ENCODE data around the gene RPTN. TPM values are rescaled to one million over a fixed set of nuclear protein-coding genes. Genes with fewer than 3 reads are reported as not detected.

Gene RPTN
- total and polyA plus RNA-seq, 9 donors = not detected

DNA sequence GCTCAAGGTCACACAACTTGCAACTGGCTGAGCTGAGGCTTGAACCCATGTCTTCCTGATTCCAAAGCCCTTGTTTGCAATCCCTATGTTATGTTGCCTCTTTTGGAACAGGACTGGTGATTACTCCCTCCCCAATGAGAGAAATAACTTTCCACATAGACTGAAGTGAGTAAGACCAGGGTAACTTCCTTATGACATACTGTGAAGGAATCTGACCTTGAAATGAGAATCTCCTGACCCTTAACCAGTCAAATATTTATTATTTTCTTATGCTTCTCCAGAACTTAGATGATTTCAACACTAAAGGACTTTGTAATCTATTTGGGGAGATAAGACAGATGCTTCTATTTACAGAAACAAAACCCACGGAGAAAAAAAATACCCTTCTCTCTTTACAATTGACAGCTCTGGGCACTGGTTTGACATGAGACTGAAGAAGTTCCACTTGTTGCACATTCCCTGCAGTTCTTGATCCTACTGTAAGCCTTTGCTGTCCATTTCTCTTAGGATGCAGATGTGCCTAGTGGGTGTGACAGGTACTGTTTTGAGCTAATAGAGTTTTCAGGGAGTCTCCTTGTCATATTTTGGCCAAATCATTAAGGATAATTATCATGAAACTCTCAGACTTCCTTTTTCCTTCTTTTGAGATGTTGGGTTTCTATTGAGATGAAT, 3.9 kb upstream of the RPTN start:
- Histone ChIP-seq H3K9me3 (no peaks in the 10 kb centered on the region), H3K4me1 (ENCODE audit: insufficient read depth) (peaks cover 1% of the 10 kb centered on the region), H3K27ac (no peak overlapping the region), H3K36me3 (no peaks in the 10 kb centered on the region), H3K27me3 (no peaks in the 10 kb centered on the region), H3K4me3 (no peak overlapping the region)
- intact Hi-C loops (cut with DNase I) = no loop called here
- DNase-seq = no peak
- 0 to 2% (median 2%) methylated on average over 1 of the region's 1 CpG for WGBS, 3 donors
- TF ChIP-seq, protein P1, sequence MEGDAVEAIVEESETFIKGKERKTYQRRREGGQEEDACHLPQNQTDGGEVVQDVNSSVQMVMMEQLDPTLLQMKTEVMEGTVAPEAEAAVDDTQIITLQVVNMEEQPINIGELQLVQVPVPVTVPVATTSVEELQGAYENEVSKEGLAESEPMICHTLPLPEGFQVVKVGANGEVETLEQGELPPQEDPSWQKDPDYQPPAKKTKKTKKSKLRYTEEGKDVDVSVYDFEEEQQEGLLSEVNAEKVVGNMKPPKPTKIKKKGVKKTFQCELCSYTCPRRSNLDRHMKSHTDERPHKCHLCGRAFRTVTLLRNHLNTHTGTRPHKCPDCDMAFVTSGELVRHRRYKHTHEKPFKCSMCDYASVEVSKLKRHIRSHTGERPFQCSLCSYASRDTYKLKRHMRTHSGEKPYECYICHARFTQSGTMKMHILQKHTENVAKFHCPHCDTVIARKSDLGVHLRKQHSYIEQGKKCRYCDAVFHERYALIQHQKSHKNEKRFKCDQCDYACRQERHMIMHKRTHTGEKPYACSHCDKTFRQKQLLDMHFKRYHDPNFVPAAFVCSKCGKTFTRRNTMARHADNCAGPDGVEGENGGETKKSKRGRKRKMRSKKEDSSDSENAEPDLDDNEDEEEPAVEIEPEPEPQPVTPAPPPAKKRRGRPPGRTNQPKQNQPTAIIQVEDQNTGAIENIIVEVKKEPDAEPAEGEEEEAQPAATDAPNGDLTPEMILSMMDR (IDR thresholded peaks at IDR 0.05) = no peak
- no peak for TF ChIP-seq EP300 (IDR thresholded peaks at IDR 0.05)
- no peak for TF ChIP-seq POLR2A (IDR thresholded peaks at IDR 0.05)

DNA sequence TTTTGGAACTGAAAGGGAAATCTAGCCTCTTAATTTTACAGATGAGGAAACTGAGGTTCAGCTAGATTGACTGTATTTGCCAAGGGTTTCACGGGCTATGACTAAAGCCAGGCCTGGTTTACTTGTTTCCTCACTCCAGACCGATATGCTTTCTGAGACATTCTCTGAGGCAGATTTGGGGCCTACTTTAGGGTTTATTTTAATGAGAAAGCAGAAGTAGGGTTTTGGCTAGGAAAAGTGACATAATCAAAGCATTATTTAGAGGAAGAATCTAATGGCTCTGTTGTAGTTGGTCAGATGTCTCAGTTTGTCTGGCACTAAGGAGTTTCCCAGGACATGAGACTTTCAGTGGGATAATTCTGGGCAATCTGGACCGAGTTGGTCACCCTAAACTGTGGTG, 1.5 kb upstream of the RPTN start:
- Histone ChIP-seq H3K27me3 (no peaks in the 10 kb centered on the region), H3K36me3 (no peaks in the 10 kb centered on the region), H3K27ac (no peak overlapping the region), H3K9me3 (no peaks in the 10 kb centered on the region), H3K4me1 (ENCODE audit: insufficient read depth) (peaks cover 1% of the 10 kb centered on the region), H3K4me3 (no peak overlapping the region)
- TF ChIP-seq, protein P1 (IDR thresholded peaks at IDR 0.05) = no peak
- no peak for TF ChIP-seq POLR2A (IDR thresholded peaks at IDR 0.05)
- TF ChIP-seq EP300 (IDR thresholded peaks at IDR 0.05) = no peak
- no peak for DNase-seq
- intact Hi-C loops (cut with DNase I) = no loop called here
- WGBS, 3 donors = 70 to 88% (median 82%) methylated on average over 3 of the region's 3 CpGs

DNA sequence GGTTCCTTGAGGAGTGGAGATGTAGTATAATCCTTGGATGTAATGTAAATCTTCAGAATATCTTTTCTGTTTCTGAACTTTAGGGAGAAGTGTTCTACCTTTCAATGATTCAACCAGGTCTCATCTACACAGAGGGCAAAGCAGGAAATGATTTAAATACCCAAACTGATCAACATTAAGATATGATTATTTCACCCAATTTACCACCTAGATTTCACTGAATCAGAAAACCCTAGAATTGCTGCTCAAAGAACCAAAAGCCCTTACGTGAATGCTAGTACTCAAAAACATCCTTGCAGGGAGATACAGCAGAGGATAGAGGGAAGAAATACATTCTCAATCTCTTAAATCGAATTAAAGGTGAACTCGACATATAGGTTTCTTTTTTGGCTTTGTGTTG, 5.0 kb downstream of the RPTN start:
- H3K27ac ChIP-seq = no peak overlapping the region
- 73 to 87% (median 79%) methylated on average over 3 of the region's 3 CpGs for WGBS, 3 donors
- no peaks in the 10 kb centered on the region for H3K4me1 ChIP-seq (ENCODE audit: insufficient read depth)
- intact Hi-C loops (cut with DNase I) = no loop called here
- TF ChIP-seq POLR2A (IDR thresholded peaks at IDR 0.05) (no peak), EP300 (IDR thresholded peaks at IDR 0.05) (no peak)
- TF ChIP-seq, protein P1 (IDR thresholded peaks at IDR 0.05) = no peak
- no peaks in the 10 kb centered on the region for H3K9me3 ChIP-seq
- DNase-seq = no peak
- no peaks in the 10 kb centered on the region for H3K27me3 ChIP-seq
- no peaks in the 10 kb centered on the region for H3K36me3 ChIP-seq
- no peak overlapping the region for H3K4me3 ChIP-seq

DNA sequence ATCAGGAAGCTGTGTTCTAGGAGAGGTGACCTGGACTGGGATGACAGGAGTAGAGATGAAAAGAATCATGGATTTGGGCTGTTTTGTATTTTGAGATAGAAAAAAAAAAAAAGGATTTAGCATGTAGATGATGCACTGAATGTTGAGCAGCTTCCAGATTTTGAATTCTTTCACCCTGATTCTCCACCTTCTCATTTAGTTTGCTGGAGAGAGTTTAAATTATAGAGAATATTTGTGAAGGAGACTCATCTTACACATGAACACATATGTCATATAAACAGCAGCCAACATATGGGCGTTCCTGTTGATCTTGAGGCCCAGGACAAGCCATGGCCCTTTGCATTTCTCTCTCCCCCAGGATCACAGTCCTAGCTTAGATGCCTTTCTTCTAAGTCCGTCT, 7.4 kb downstream of the RPTN start:
- Histone ChIP-seq H3K36me3 (no peaks in the 10 kb centered on the region), H3K9me3 (peaks cover 0 to 5% of the 10 kb centered on the region in 2 donors), H3K27me3 (no peaks in the 10 kb centered on the region), H3K27ac (no peak overlapping the region), H3K4me3 (no peak overlapping the region), H3K4me1 (ENCODE audit: insufficient read depth) (no peaks in the 10 kb centered on the region)
- intact Hi-C loops (cut with DNase I) = no loop called here
- TF ChIP-seq EP300 (IDR thresholded peaks at IDR 0.05) = no peak
- no peak for TF ChIP-seq POLR2A (IDR thresholded peaks at IDR 0.05)
- TF ChIP-seq, protein P1 (IDR thresholded peaks at IDR 0.05) = no peak
- DNase-seq = no peak
- WGBS, 3 donors = 61 to 73% (median 70%) methylated on average over 2 of the region's 2 CpGs

All from ovary (tissue), 9 donors.